ENCODE data around the gene TEX55. TPM values are rescaled to one million over a fixed set of nuclear protein-coding genes. Genes with fewer than 3 reads are reported as not detected.

Gene TEX55
- polyA plus RNA-seq, 3 donors: not detected

- Histone ChIP-seq H4K20me1 (ENCODE audit: insufficient read depth, low read length) (no peaks in the 10 kb centered on the region), H2AFZ (ENCODE audit: insufficient read depth, low read depth, low read length, poor library complexity, severe bottlenecking) (no peak overlapping the region), H3K9ac (ENCODE audit: insufficient read depth, low read length, poor library complexity, severe bottlenecking) (no peak overlapping the region), H3K4me2 (replicated peaks; ENCODE audit: extremely low read depth, low read length, poor library complexity, severe bottlenecking) (no peak overlapping the region), H3K9me3 (replicated peaks in 1 of 2; ENCODE audit: control insufficient read depth in 1 of 2, insufficient read depth in 1 of 2, low read length in 2 of 2) (no peaks in the 10 kb centered on the region), H3K4me3 (replicated peaks in 1 of 3; ENCODE audit: low read depth in 2 of 3, low read length in 3 of 3) (no peak overlapping the region), H3K4me1 (ENCODE audit: control insufficient read depth in 1 of 2, insufficient read depth in 2 of 2, low read length in 2 of 2) (no peaks in the 10 kb centered on the region), H3K27me3 (ENCODE audit: control insufficient read depth in 2 of 2, insufficient read depth in 2 of 2, low read length in 2 of 2) (no peaks in the 10 kb centered on the region), H3K27ac (ENCODE audit: low read depth in 1 of 2, low read length in 2 of 2) (no peak overlapping the region), H3K36me3 (replicated peaks in 1 of 2; ENCODE audit: control insufficient read depth in 1 of 2, insufficient read depth in 2 of 2, low read length in 2 of 2) (no peaks in the 10 kb centered on the region), H3K79me2 (ENCODE audit: insufficient read depth, low read length) (no peaks in the 10 kb centered on the region)
- TF ChIP-seq, protein P1, sequence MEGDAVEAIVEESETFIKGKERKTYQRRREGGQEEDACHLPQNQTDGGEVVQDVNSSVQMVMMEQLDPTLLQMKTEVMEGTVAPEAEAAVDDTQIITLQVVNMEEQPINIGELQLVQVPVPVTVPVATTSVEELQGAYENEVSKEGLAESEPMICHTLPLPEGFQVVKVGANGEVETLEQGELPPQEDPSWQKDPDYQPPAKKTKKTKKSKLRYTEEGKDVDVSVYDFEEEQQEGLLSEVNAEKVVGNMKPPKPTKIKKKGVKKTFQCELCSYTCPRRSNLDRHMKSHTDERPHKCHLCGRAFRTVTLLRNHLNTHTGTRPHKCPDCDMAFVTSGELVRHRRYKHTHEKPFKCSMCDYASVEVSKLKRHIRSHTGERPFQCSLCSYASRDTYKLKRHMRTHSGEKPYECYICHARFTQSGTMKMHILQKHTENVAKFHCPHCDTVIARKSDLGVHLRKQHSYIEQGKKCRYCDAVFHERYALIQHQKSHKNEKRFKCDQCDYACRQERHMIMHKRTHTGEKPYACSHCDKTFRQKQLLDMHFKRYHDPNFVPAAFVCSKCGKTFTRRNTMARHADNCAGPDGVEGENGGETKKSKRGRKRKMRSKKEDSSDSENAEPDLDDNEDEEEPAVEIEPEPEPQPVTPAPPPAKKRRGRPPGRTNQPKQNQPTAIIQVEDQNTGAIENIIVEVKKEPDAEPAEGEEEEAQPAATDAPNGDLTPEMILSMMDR (IDR thresholded peaks at IDR 0.05): no peak
- H3K27ac Mint-ChIP-seq: no peak overlapping the region
- DNase-seq: no peak
- intact Hi-C loops (cut with micrococcal nuclease): no loop called here
- H3K4me1 Mint-ChIP-seq: no peaks in the 10 kb centered on the region
- peaks cover 0 to 5% (median 3%) of the 10 kb centered on the region in 7 donors for H3K9me3 Mint-ChIP-seq
- 76% methylated on average over 5 of the region's 9 CpGs for WGBS (ENCODE audit: insufficient coverage)
- H3K36me3 Mint-ChIP-seq: no peaks in the 10 kb centered on the region
- peaks cover 2 to 6% (median 3%) of the 10 kb centered on the region in 3 donors for H3K27me3 Mint-ChIP-seq (ENCODE audit: low read depth in 3 of 3)
- no peak overlapping the region for H3K4me3 Mint-ChIP-seq
Measured at GRCh38 chr3:119184111-119184510, 38.1 kb downstream of the TEX55 start.

- Histone ChIP-seq H3K27ac (ENCODE audit: low read depth in 1 of 2, low read length in 2 of 2) (no peak overlapping the region), H3K9ac (ENCODE audit: insufficient read depth, low read length, poor library complexity, severe bottlenecking) (no peak overlapping the region), H4K20me1 (ENCODE audit: insufficient read depth, low read length) (no peaks in the 10 kb centered on the region), H3K79me2 (ENCODE audit: insufficient read depth, low read length) (no peaks in the 10 kb centered on the region), H3K36me3 (replicated peaks in 1 of 2; ENCODE audit: control insufficient read depth in 1 of 2, insufficient read depth in 2 of 2, low read length in 2 of 2) (no peaks in the 10 kb centered on the region), H3K4me3 (replicated peaks in 1 of 3; ENCODE audit: low read depth in 2 of 3, low read length in 3 of 3) (no peak overlapping the region), H3K4me2 (replicated peaks; ENCODE audit: extremely low read depth, low read length, poor library complexity, severe bottlenecking) (no peak overlapping the region), H3K27me3 (ENCODE audit: control insufficient read depth in 2 of 2, insufficient read depth in 2 of 2, low read length in 2 of 2) (no peaks in the 10 kb centered on the region), H2AFZ (ENCODE audit: insufficient read depth, low read depth, low read length, poor library complexity, severe bottlenecking) (no peak overlapping the region), H3K9me3 (replicated peaks in 1 of 2; ENCODE audit: control insufficient read depth in 1 of 2, insufficient read depth in 1 of 2, low read length in 2 of 2) (no peaks in the 10 kb centered on the region), H3K4me1 (ENCODE audit: control insufficient read depth in 1 of 2, insufficient read depth in 2 of 2, low read length in 2 of 2) (no peaks in the 10 kb centered on the region)
- TF ChIP-seq, protein P1 (IDR thresholded peaks at IDR 0.05): no peak
- no peaks in the 10 kb centered on the region for H3K4me1 Mint-ChIP-seq
- H3K9me3 Mint-ChIP-seq: peaks cover 0 to 2% (median 0%) of the 10 kb centered on the region in 7 donors
- no peak for DNase-seq
- 94% methylated on average over 2 of the region's 7 CpGs for WGBS (ENCODE audit: insufficient coverage)
- H3K36me3 Mint-ChIP-seq: no peaks in the 10 kb centered on the region
- peaks cover 2 to 4% (median 3%) of the 10 kb centered on the region in 3 donors for H3K27me3 Mint-ChIP-seq (ENCODE audit: low read depth in 3 of 3)
- intact Hi-C loops (cut with micrococcal nuclease): no loop called here
- H3K4me3 Mint-ChIP-seq: no peak overlapping the region
- H3K27ac Mint-ChIP-seq: no peak overlapping the region
Measured at GRCh38 chr3:119184796-119185570, 39.0 kb downstream of the TEX55 start.
